Cerebellar nuclear complex (tissue), 1 donor: ENCODE data around the gene ITFG1.
"Not testable (repeated sequence)": the region's sequence is repeated elsewhere in the genome, so short reads cannot be mapped to it uniquely, and the experiment has no call there.

Source experiments
- DNase-seq, 2 experiments: peaks; one replicate each; lab custom pipeline; 2025; lab: John Stamatoyannopoulos, UW

ITFG1 gene

GRCh38 chr16:47416869-47417268 is 44.0 kb downstream of the ITFG1 start:
- DNase-seq = no peak

DNA sequence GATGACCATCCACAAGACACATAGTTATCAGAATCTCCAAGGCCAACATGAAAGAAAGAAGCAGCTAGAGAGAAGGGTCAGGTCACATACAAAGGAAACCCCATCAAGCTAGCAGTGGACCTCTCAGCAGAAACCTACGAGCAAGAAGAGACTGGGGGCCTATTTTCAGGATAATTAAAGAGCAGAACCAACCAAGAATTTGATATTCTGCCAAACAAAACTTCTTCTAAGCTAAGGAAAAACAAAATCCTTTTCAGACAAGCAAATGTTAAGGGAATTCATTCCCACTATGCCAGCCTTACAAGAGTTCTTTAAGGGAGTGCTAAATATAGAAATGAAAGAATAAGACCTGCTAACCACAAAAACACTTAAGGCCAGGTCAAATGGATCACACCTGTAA is 47.8 kb downstream of the ITFG1 start:
- no peak for DNase-seq

- DNase-seq = no peak
Observed at GRCh38 chr16:47408491-47408890, 52.4 kb downstream of the ITFG1 start.

GRCh38 chr16:47395733-47396498 is 64.9 kb downstream of the ITFG1 start:
- no peak for DNase-seq

DNA sequence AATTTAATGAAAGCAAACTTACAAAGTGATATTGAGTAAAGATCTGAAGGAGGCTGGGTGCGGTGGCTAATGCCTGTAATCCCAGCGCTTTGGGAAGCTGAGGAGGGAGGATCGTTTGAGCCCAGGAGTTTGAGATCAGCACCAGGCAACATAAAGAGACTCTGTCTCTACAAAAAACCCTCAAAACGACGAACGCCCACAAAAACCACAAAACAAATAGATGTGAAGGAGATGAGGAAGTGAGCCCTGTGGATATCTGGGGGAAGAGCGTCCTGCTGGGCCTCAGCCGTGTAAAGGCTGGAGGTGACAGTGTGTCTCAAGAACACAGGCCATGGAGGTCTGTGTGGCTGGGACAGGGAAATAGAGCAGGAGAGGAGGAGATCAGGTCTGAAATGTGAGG is 68.8 kb downstream of the ITFG1 start:
- DNase-seq = no peak

DNA sequence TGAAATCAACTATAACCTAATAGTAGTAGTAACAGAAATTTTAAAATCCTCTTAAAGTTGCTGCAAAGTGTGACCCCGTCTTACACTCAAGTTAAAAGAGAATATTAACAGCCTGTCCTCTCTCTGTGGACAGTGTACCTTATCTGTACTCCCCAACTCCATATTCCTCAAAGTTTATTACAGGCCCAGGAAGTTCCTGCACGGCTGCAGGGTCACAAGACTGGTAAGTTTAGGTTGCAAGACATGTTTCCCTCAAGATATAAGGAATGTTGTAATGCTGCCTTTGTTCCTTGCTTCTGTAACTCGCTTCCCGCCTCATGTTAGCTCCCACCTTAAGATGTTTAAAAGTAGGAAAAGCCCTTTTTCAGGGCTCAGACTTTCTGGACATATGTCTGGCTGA is 72.2 kb downstream of the ITFG1 start:
- DNase-seq = no peak

GRCh38 chr16:47387026-47387734 is 73.7 kb downstream of the ITFG1 start:
- DNase-seq = no peak

DNA sequence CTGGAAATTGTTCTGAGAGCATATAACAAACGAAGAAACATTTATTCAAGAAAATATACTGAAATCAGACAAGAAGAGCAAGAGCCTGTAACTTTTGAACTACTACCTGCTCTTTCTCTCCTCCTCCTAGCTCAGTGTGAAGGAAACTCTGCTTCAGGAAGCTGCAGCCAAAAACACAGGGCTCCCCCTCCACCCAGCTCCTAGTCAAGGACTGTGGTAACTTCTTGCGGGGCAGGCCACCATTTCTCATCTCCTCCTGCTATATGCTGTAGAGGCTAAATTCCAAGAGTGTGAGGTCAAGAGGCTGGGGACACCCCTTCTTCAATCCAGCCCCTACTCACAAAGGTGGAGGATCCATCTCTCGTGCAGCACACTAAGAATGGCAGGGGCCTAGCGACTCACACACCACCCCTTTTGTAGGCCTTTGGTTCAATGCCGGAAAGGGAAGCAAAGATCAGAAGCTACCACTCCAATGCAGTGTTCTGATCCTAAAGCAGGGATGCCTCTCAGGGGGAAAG is 74.6 kb downstream of the ITFG1 start:
- DNase-seq = no peak

- DNase-seq = no peak
Observed at GRCh38 chr16:47382362-47382761, 78.5 kb downstream of the ITFG1 start.

DNA sequence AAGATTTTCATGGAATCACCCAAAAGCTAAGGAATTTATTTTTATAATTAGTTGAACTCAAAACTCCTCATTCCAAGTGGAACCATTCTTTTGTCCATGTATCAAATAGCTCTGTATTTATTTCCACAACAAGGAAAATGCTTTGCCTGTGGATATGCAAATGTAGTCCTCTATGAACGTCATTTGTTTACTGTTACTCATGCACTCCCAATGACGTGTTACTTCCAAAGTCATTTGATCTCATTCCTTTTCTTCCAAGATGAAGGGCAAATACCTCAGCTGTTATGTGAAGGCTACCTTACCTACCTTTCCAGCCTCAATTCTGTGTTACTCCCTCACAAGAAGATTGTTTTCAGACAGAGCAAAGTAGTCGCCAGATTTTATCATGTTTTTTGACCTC is 83.7 kb downstream of the ITFG1 start:
- no peak for DNase-seq

DNA sequence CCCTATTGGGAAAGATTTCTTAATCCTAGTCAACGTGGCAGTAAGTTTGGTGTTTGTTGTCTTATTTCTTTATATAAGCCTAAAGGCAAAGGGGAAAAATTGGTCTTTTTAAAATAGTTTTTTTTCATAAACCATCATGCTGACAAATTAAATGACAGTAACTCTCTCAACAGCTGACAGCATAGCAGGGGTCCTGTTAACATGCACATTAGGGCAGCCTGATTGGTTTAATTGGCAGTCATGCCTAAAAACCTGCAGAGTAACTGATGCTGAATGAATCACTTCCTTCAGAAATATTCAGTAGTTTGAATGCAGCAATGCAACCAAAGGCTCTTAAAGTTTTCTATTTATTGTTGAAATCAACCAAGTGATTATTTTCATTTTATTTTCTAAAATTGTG is 85.4 kb downstream of the ITFG1 start:
- DNase-seq = no peak

- DNase-seq = no peak
Observed at GRCh38 chr16:47374629-47375028, 86.2 kb downstream of the ITFG1 start.

GRCh38 chr16:47371271-47372014 is 89.4 kb downstream of the ITFG1 start:
- DNase-seq = no peak

GRCh38 chr16:47370536-47370935 is 90.3 kb downstream of the ITFG1 start:
- no peak for DNase-seq

- no peak for DNase-seq
Observed at GRCh38 chr16:47366228-47366627, 94.6 kb downstream of the ITFG1 start.

DNA sequence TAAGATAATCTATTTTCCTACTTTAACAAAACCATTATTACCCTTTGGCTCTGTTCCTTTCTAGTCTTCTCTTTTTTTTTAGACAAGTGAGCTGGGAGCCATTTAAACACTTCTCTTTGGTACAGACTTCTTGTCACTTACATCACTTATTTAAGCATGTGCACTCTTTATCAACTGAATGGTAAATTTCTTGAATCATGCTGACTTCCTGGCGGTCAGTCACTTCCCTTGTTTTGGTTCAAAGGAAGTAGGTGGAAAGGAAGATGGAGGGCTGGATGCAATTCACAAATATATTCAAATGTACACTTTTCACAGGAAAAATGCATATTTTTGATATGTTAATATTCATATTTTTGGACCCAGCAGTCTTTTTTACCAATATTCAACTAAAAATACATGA is 97.1 kb downstream of the ITFG1 start:
- DNase-seq = no peak

DNA sequence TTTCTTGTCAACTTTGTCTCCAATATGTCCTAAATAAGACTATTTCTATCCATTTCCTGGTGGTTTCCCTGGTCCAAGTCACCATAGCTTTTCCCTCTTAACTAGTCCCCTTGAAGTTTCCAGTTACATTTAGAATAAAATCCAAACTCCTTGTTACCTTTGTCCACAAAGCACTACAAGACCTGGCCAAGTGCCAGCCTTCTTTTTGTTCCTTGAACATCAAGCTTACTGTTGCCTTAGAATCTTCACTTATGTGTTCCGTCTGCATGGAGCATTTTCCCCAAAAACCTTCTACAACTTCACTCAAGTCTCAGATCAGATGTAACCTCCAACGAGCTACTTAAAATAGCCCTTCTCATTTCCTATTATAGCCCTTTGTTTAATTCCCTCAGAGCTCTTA is 101.4 kb downstream of the ITFG1 start:
- no peak for DNase-seq

GRCh38 chr16:47358816-47359215 is 102.0 kb downstream of the ITFG1 start:
- DNase-seq = no peak

DNA sequence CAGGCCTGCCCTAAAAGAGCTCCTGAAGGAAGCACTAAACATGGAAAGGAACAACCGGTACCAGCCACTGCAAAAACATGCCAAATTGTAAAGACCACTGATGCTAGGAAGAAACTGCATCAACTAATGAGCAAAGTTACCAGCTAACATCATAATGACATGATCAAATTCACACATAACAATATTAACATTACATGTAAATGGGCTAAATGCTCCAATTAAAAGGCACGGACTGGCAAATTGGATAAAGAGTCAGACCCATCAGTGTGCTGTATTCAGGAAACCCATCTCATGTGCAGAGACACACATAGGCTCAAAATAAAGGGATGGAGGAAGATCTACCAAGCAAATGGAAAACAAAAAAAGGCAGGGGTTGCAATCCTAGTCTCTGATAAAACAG is 111.8 kb downstream of the ITFG1 start:
- DNase-seq = not testable (repeated sequence)

DNA sequence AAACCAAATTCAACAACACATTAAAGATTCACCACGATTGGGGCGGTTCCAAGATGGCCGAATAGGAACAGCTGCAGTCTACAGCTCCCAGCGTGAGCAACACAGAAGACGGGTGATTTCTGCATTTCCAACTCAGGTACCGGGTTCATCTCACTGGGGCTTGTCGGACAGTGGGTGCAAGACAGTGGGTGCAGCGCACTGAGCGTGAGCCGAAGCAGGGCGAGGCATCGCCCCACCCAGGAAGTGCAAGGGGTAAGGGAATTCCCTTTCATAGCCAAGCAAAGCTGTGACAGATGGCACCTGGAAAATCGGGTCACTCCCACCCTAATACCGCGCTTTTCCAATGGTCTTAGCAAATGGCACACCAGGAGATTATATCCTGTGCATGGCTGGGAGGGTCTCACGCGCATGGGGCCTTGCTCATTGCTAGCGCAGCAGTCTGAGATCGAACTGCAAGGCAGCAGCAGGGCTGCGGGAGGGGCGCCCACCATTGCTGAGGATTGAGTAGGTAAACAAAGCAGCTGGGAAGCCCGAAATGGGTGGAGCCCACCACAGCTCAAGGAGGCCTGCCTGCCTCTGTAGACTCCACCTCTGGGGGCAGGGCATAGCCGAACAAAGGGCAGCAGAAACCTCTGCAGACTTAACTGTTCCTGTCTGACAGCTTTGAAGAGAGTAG is 113.7 kb downstream of the ITFG1 start:
- not testable (repeated sequence) for DNase-seq

DNA sequence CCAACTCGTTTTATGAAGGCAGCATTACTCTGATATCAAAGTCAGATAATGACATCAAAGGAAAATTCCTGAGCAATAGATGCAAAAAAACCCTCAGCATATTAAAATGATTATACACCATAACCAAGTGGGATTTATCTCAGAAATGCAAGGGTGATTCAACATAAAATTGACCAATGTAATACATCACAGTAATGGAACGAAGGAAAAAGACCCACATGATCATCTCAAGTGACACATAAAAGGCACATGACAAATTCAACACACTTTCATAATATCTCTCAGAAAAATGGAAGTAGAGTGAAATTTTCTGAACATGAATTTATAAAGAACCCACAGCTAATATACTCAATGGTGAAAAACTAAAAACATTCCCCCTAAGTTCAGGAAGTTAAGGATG is 118.8 kb downstream of the ITFG1 start:
- DNase-seq = no peak

GRCh38 chr16:47330562-47330961 is 130.3 kb downstream of the ITFG1 start:
- DNase-seq = not testable (repeated sequence)
